NCI-H345 treated with DMSO at 0.1 percent for 48 hours (cell line): Measurements from ENCODE around the gene ZNF135.

Experiments used
- DNase-seq: peaks from one replicate; lab custom pipeline; 2025; ENCODE audit not compliant: unreplicated experiment; lab: John Stamatoyannopoulos, UW

The ZNF135 gene

GRCh38 chr19:58059003-58059670 lies at the start of gene ZNF135:
Gene ZNF135, plus strand, starts transcription at chr19:58059282. Its CDS starts 721 bp downstream, at chr19:58060003.
- peak; percentile 64 for DNase-seq

GRCh38 chr19:58009301-58009665 lies 49.8 kb upstream of the ZNF135 start:
- DNase-seq = no peak

- peak; percentile 66 for DNase-seq
Observed at GRCh38 chr19:58009666-58010301, 49.3 kb upstream of the ZNF135 start.

- DNase-seq = no peak
Observed at GRCh38 chr19:58010507-58010906, 48.6 kb upstream of the ZNF135 start.

GRCh38 chr19:58014141-58014540 lies 44.9 kb upstream of the ZNF135 start:
- no peak for DNase-seq

GRCh38 chr19:58020129-58020528 lies 39.0 kb upstream of the ZNF135 start:
- DNase-seq = no peak

GRCh38 chr19:58021541-58022282 lies 37.4 kb upstream of the ZNF135 start:
- DNase-seq = no peak

GRCh38 chr19:58022283-58022660 lies 36.8 kb upstream of the ZNF135 start:
- no peak for DNase-seq

GRCh38 chr19:58024661-58025060 lies 34.4 kb upstream of the ZNF135 start:
- no peak for DNase-seq

GRCh38 chr19:58033741-58034476 lies 25.2 kb upstream of the ZNF135 start, which contains the start of gene ZSCAN1:
Gene ZSCAN1, plus strand, starts transcription at chr19:58034025. Its CDS starts 3,812 bp downstream, at chr19:58037837.
- no peak for DNase-seq

GRCh38 chr19:58034477-58034793 lies 24.6 kb upstream of the ZNF135 start:
- DNase-seq = no peak

- no peak for DNase-seq
Observed at GRCh38 chr19:58035863-58036262, 23.2 kb upstream of the ZNF135 start.

- DNase-seq = no peak
Observed at GRCh38 chr19:58037927-58038687, 21.0 kb upstream of the ZNF135 start.

- no peak for DNase-seq
Observed at GRCh38 chr19:58038688-58039204, 20.3 kb upstream of the ZNF135 start.

- no peak for DNase-seq
Observed at GRCh38 chr19:58040751-58041525, 18.1 kb upstream of the ZNF135 start.

- no peak for DNase-seq
Observed at GRCh38 chr19:58042495-58043340, 16.4 kb upstream of the ZNF135 start.

- no peak for DNase-seq
Observed at GRCh38 chr19:58044391-58044790, 14.7 kb upstream of the ZNF135 start.

GRCh38 chr19:58044886-58045285 lies 14.2 kb upstream of the ZNF135 start:
- DNase-seq = no peak
